ENCODE results near the gene FAM124B. TPM values are rescaled to one million over a fixed set of nuclear protein-coding genes. Genes with fewer than 3 reads are reported as not detected.

The FAM124B gene
- total and polyA plus RNA-seq, 2 of the 8 experiments (the other 6 are each of a cell fraction or from before 2014, with no cell fraction given): 2.1 to 2.6 TPM

GRCh38 chr2:224333726-224334482 lies 68.0 kb downstream of the FAM124B start:
- Histone ChIP-seq H4K91ac (replicated peaks; ENCODE audit: insufficient read length, low read length) (no peak overlapping the region), H2AFZ (ENCODE audit: low read length) (no peak overlapping the region)
- CTCF ChIA-PET (ENCODE audit: partially characterized antibody): interaction anchor here (1.2 kb wide), 1 partner anchor 316 kb away, joined by 4 read pairs; no protein-coding TSS in a partner anchor

More at GRCh38 chr2:224333726-224334482, 68.0 kb downstream of the FAM124B start:
- H3K18ac ChIP-seq (ENCODE audit: extremely low read depth, low read length): no peak overlapping the region
- H4K8ac ChIP-seq (ENCODE audit: extremely low read depth, insufficient read depth, low read length): no peak overlapping the region
- H3K79me2 ChIP-seq (ENCODE audit: control insufficient read depth in 1 of 2, insufficient read depth in 2 of 2, low read length in 2 of 2): no peaks in the 10 kb centered on the region
- no peak overlapping the region for H3K56ac ChIP-seq (replicated peaks; ENCODE audit: insufficient read length, low read depth, low read length)
- DNase-seq (ENCODE audit: low read depth in 1 of 2, low spot score in 2 of 2) (no peak), FAIRE-seq (no peak)
- H3K4me2 ChIP-seq (ENCODE audit: insufficient read depth in 1 of 2, low read depth in 2 of 2, low read length in 2 of 2): no peak overlapping the region
- 92% methylated on average over 6 of the region's 6 CpGs; no CpG with 5 or more reads in 1 of the 2 experiments for WGBS, 2 experiments (ENCODE audit: extremely low coverage in 1 of 2, insufficient coverage in 1 of 2, insufficient read length in 1 of 2, insufficient replicate concordance in 2 of 2, low coverage in 1 of 2, low lambda C conversion rate in 2 of 2, missing lambda C conversion rate in 1 of 2)
- H2AK5ac ChIP-seq (ENCODE audit: low read depth, low read length): no peak overlapping the region
- H4K20me1 ChIP-seq (replicated peaks in 1 of 2; ENCODE audit: control insufficient read depth in 1 of 2, insufficient read depth in 2 of 2, low read length in 2 of 2): no peaks in the 10 kb centered on the region
- no peak overlapping the region for H4K5ac ChIP-seq (ENCODE audit: insufficient read length, low read depth, low read length)
- H3K27me3 ChIP-seq (replicated peaks in 1 of 4; ENCODE audit: control insufficient read depth in 3 of 4, extremely low read depth in 1 of 4, insufficient read depth in 3 of 4, low read length in 3 of 4): no peaks in the 10 kb centered on the region
- no peaks in the 10 kb centered on the region for H3K9me3 ChIP-seq (ENCODE audit: insufficient read depth in 2 of 2, low read depth in 1 of 2, low read length in 1 of 2)
- no peak overlapping the region for H3K9ac ChIP-seq (replicated peaks in 1 of 4; ENCODE audit: extremely low read depth in 1 of 4, low read depth in 3 of 4, low read length in 3 of 4)
- POLR2A ChIA-PET (ENCODE audit: partially characterized antibody): no interaction called here
- no peak overlapping the region for H3K23ac ChIP-seq (ENCODE audit: insufficient read length)
- H3K14ac ChIP-seq (ENCODE audit: insufficient read length): no peak overlapping the region
- H2BK12ac ChIP-seq (ENCODE audit: low read depth, low read length): no peak overlapping the region
- no peak overlapping the region for H3K27ac ChIP-seq (ENCODE audit: low read depth, low read length)
- no peaks in the 10 kb centered on the region for H3K36me3 ChIP-seq (ENCODE audit: control insufficient read depth in 2 of 4, insufficient read depth in 4 of 4, low read length in 3 of 4)
- no peak overlapping the region for H2BK20ac ChIP-seq (ENCODE audit: low read length)
- no peaks in the 10 kb centered on the region for H3K4me1 ChIP-seq (replicated peaks in 1 of 4; ENCODE audit: control insufficient read depth in 3 of 4, insufficient read depth in 4 of 4, low read length in 3 of 4)
- H3K23me2 ChIP-seq (ENCODE audit: low read depth, low read length): no peaks in the 10 kb centered on the region
- H3K79me1 ChIP-seq (ENCODE audit: low read depth, low read length): no peaks in the 10 kb centered on the region
- no peak overlapping the region for H3K4me3 ChIP-seq (ENCODE audit: extremely low read depth in 1 of 4, insufficient read depth in 2 of 4, low read depth in 3 of 4, low read length in 4 of 4)
- TF ChIP-seq KDM5A (IDR thresholded peaks at IDR 0.05; ENCODE audit: low read length): no peak
- no peak for TF ChIP-seq MAFK (IDR thresholded peaks at IDR 0.05; ENCODE audit: low read depth, low read length)
- TF ChIP-seq SIN3A (conservative IDR thresholded peaks at IDR 0.05 in 1 of 2, IDR thresholded peaks at IDR 0.05 in 1 of 2; ENCODE audit: low read depth in 1 of 2, low read length in 2 of 2): no peak
- no peak for TF ChIP-seq TBP (IDR thresholded peaks at IDR 0.05; ENCODE audit: low read depth, low read length)
- TF ChIP-seq CEBPB (IDR thresholded peaks at IDR 0.05; ENCODE audit: low read depth, low read length): no peak
- TF ChIP-seq SUZ12 (IDR thresholded peaks at IDR 0.05; ENCODE audit: low read length): no peak
- no peak for TF ChIP-seq SP1 (IDR thresholded peaks at IDR 0.05; ENCODE audit: low read depth, low read length)
- no peak for TF ChIP-seq CHD1 (IDR thresholded peaks at IDR 0.05; ENCODE audit: low read depth, low read length)
- TF ChIP-seq, protein P1, sequence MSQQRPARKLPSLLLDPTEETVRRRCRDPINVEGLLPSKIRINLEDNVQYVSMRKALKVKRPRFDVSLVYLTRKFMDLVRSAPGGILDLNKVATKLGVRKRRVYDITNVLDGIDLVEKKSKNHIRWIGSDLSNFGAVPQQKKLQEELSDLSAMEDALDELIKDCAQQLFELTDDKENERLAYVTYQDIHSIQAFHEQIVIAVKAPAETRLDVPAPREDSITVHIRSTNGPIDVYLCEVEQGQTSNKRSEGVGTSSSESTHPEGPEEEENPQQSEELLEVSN (IDR thresholded peaks at IDR 0.05): no peak
- TF ChIP-seq FOSL1 (IDR thresholded peaks at IDR 0.05; ENCODE audit: insufficient read depth, low read depth, low read length): no peak
- no peak overlapping the region for H3K4ac ChIP-seq (replicated peaks; ENCODE audit: insufficient read length, low read depth, low read length)
- no peak overlapping the region for H2BK5ac ChIP-seq (ENCODE audit: low read depth, low read length)
- no peak overlapping the region for H2BK15ac ChIP-seq (ENCODE audit: low read length)
- no peak overlapping the region for H2BK120ac ChIP-seq (replicated peaks; ENCODE audit: low read depth, low read length)

Data from H1 (cell line).